Kidney (tissue), 14 donors: ENCODE measurements around the gene FUS. TPM values are rescaled to one million over a fixed set of nuclear protein-coding genes. Genes with fewer than 3 reads are reported as not detected.

Experiments used
- DNase-seq, 5 donors: peaks; one replicate each; pipeline ENCODE4 v3.0.0-alpha.2; 2013 to 2020
- FAIRE-seq: peaks from 2 replicates; lab custom pipeline; 2012; peaks lifted over from hg19 to GRCh38; lab: Jason Lieb, UNC
- H3K27ac ChIP-seq, 2 donors: one replicate each; pipeline ENCODE4 v1.7.0; 2013; ENCODE audit warnings: low read depth in 2 of 2, low read length in 2 of 2, inconsistent platforms in 1 of 2
- H3K27me3 ChIP-seq: one replicate; pipeline ENCODE4 v1.7.1; 2013; ENCODE audit warnings: low read length, inconsistent platforms; ENCODE audit not compliant: control insufficient read depth, insufficient read depth
- H3K36me3 ChIP-seq, 3 donors: one replicate each; pipeline versions ENCODE4 v1.7.0 to v1.7.1; 2013; ENCODE audit warnings: low read length in 3 of 3, control low read depth in 1 of 3, inconsistent platforms in 1 of 3; ENCODE audit not compliant: insufficient read depth in 3 of 3, control insufficient read depth in 2 of 3
- H3K4me1 ChIP-seq, 3 donors: one replicate each; pipeline versions ENCODE4 v1.7.0 to v1.7.1; 2013; ENCODE audit warnings: low read length in 3 of 3, inconsistent platforms in 1 of 3, low read depth in 1 of 3; ENCODE audit not compliant: control insufficient read depth in 2 of 3, insufficient read depth in 2 of 3
- H3K4me3 ChIP-seq, 3 donors: one replicate each; pipeline versions ENCODE4 v1.7.0 to v1.8.1; 2013; ENCODE audit warnings: low read length in 3 of 3, control low read depth in 1 of 3, inconsistent platforms in 1 of 3
- H3K9ac ChIP-seq, 3 donors: one replicate each; pipeline versions ENCODE4 v1.7.0 to v1.7.1; 2013; ENCODE audit warnings: low read length in 3 of 3, control low read depth in 1 of 3, inconsistent platforms in 1 of 3
- H3K9me3 ChIP-seq, 3 donors: one replicate each; pipeline versions ENCODE4 v1.7.0 to v1.7.1; 2013; ENCODE audit warnings: low read length in 3 of 3, control low read depth in 1 of 3, inconsistent platforms in 1 of 3; ENCODE audit not compliant: control insufficient read depth in 2 of 3, insufficient read depth in 1 of 3
- intact Hi-C: fragments of 100-400 bp; cut with DNase I; formaldehyde crosslinking; loops from one replicate; pipeline ENCODE4 v1.11.1; 2022
- polyA plus RNA-seq: library from polyadenylated mRNA; stranded (reverse); fragments of 350-450 nt; fragmentation: Illumina TruSeq; extraction: RNeasy Lipid Tissue Mini Kit (QIAGEN cat#74804); gene quantifications from one replicate; pipeline ENCODE4 v1.2.3, GENCODE V29; 2014; ENCODE audit warnings: low read depth, low replicate concordance; ENCODE audit not compliant: insufficient read depth
- total RNA-seq: library from RNA; stranded (reverse); fragmentation: NEBNext Ultra II Directional; extraction: Animal tissue kit (Norgen Biotek cat#: 25700); gene quantifications from one replicate; pipeline ENCODE4 v1.2.1, GENCODE V29; 2021
- TF ChIP-seq, protein P1 (sequence below): IDR thresholded peaks from 3 replicates; pipeline ENCODE4 v1.5.1; 2012; ENCODE audit warnings: mild to moderate bottlenecking, moderate library complexity, borderline replicate concordance; ENCODE audit not compliant: insufficient read depth; ENCODE audit errors: extremely low read depth
- donor health status: control.
- donor health status: control.
- donor health status: control.
- donor health status: control.
- donor health status: control.
- donor health status: DM: yes; HTN: yes; CAD: no.
- donor health status: Normal renal cell carcinoma (clear cell type).

FUS gene
- total and polyA plus RNA-seq, 2 donors from 2014 or later, result 180 to 333 TPM

DNA sequence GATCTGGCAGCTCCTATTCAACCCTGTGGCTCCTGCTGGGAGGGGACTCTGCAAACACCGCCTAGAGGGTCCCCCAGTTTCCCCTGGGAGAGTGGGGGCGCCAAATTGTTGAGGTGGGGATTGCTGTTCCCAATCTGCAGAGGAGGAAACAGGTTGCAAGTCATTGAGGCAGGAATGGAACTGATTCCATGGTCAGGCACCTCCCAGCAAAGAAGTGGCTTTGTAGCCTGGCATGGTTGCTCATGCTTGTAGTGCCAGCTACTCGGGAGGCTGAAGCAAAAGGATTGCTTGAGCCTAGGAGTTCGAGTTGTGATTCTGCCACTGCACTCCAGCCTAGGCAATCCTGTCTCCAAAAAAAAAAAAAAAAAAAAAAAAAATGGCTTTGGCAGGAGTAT, 37.2 kb downstream of the FUS start:
- H3K4me1 ChIP-seq, result peaks cover 0 to 21% (median 4%) of the 10 kb centered on the region in 3 donors
- no peak overlapping the region for H3K27ac ChIP-seq
- no peaks in the 10 kb centered on the region for H3K36me3 ChIP-seq
- TF ChIP-seq, protein P1, sequence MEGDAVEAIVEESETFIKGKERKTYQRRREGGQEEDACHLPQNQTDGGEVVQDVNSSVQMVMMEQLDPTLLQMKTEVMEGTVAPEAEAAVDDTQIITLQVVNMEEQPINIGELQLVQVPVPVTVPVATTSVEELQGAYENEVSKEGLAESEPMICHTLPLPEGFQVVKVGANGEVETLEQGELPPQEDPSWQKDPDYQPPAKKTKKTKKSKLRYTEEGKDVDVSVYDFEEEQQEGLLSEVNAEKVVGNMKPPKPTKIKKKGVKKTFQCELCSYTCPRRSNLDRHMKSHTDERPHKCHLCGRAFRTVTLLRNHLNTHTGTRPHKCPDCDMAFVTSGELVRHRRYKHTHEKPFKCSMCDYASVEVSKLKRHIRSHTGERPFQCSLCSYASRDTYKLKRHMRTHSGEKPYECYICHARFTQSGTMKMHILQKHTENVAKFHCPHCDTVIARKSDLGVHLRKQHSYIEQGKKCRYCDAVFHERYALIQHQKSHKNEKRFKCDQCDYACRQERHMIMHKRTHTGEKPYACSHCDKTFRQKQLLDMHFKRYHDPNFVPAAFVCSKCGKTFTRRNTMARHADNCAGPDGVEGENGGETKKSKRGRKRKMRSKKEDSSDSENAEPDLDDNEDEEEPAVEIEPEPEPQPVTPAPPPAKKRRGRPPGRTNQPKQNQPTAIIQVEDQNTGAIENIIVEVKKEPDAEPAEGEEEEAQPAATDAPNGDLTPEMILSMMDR, result no peak
- H3K4me3 ChIP-seq, result no peak overlapping the region
- H3K9me3 ChIP-seq, result no peaks in the 10 kb centered on the region
- H3K27me3 ChIP-seq, result peaks cover 21% of the 10 kb centered on the region
- H3K9ac ChIP-seq, result no peak overlapping the region
- no peak for FAIRE-seq
- intact Hi-C loops, result no loop called here
- no peak for DNase-seq

DNA sequence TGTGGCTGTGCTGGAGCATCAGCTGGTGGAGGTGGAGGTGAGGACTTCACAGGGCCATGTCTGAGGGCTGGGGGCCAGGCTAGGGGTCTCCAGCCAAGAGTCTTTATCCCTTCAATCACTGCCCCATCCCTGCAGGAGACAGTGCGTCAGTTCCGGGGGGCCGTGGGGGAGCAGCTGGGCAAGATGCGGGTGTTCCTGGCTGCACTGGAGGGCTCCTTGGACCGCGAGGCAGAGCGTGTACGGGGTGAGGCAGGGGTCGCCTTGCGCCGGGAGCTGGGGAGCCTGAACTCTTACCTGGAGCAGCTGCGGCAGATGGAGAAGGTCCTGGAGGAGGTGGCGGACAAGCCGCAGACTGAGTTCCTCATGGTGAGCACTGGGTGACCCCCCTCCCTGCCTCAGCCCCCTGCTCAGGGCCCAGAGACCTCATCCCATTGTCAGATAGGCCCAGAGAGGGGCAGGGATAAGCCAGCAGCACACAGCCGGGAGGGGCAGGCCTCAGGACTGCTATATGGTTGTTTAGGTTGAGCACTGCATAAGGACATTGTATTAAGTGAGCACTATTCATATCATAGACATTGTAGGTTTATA, 39.3 kb downstream of the FUS start:
- Histone ChIP-seq H3K9ac (no peak overlapping the region), H3K27me3 (peaks cover 21% of the 10 kb centered on the region), H3K27ac (no peak overlapping the region), H3K4me3 (no peak overlapping the region), H3K4me1 (peaks cover 0 to 21% (median 4%) of the 10 kb centered on the region in 3 donors), H3K36me3 (no peaks in the 10 kb centered on the region), H3K9me3 (no peaks in the 10 kb centered on the region)
- FAIRE-seq, result no peak
- DNase-seq, result no peak
- intact Hi-C loops, result no loop called here
- TF ChIP-seq, protein P1, result no peak

DNA sequence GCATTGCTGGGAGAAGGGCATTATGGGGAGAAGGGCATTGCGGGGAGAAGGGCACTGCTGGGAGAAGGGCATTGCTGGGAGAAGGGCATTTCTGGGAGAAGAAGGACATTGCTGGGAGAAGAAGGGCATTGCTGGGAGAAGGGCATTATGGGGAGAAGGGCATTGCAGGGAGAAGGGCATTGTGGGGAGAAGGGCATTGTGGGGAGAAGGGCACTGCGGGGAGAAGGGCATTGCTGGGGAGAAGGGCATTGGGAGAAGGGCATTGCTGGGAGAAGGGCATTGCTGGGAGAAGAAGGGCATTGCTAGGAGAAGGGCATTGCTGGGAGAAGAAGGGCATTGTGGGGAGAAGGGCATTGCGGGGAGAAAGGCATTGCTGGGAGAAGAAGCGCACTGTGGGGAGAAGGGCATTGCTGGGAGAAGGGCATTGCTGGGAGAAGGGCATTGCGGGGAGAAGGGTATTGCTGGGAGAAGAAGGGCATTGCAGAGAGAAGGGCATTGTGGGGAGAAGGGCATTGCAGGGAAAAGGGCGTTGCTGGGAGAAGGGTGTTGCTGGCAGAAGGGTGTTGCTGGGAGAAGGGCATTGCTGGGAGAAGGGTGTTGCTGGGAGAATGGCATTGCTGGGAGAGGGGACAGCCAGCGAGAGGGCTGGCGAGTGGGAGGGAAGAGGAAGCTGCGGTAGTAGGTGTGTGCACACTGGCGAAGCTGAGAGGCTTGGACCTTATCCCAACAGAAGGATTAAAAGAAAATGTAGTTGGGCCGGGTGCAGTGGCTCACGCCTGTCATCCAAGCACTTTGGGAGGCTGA, 41.6 kb downstream of the FUS start:
- TF ChIP-seq, protein P1, result no peak
- FAIRE-seq (no peak), DNase-seq (no peak)
- Histone ChIP-seq H3K27ac (no peak overlapping the region), H3K4me3 (no peak overlapping the region), H3K27me3 (peaks cover 16% of the 10 kb centered on the region), H3K36me3 (no peaks in the 10 kb centered on the region), H3K9ac (no peak overlapping the region), H3K4me1 (peaks cover 0 to 6% (median 0%) of the 10 kb centered on the region in 3 donors), H3K9me3 (no peaks in the 10 kb centered on the region)
- intact Hi-C loops, result no loop called here
